Measurements from ENCODE around the gene SDCCAG8. TPM values are rescaled to one million over a fixed set of nuclear protein-coding genes. Genes with fewer than 3 reads are reported as not detected.

Gene SDCCAG8
- total RNA-seq, 1 experiment from 2014 or later: 10.0 TPM

GRCh38 chr1:243325305-243325890, 69.6 kb downstream of the SDCCAG8 start:
- no peak for DNase-seq
- H3K9ac ChIP-seq (ENCODE audit: extremely low read depth, insufficient read length, low read length): no peak overlapping the region
- no peak overlapping the region for H2BK15ac ChIP-seq (ENCODE audit: low read depth, low read length)
- no peaks in the 10 kb centered on the region for H3K27me3 ChIP-seq (ENCODE audit: insufficient read depth, low read length)
- no peak overlapping the region for H2BK12ac ChIP-seq (ENCODE audit: insufficient read length, low read depth, low read length)
- no peaks in the 10 kb centered on the region for H3K4me1 ChIP-seq (ENCODE audit: insufficient read depth, low read length)
- Mint-ChIP-seq H3K36me3 (ENCODE audit: insufficient read depth in 1 of 3, low read depth in 3 of 3) (no peaks in the 10 kb centered on the region), H3K27me3 (ENCODE audit: low read depth) (no peaks in the 10 kb centered on the region), H3K4me1 (peaks cover 4 to 5% of the 10 kb centered on the region in 2 experiments; a peak in 3 of 4 replicates), H3K27ac (no peak overlapping the region), H3K9me3 (no peaks in the 10 kb centered on the region), H3K4me3 (no peak overlapping the region)
- H2BK20ac ChIP-seq (ENCODE audit: low read depth, low read length, poor library complexity, severe bottlenecking): no peak overlapping the region
- no peak overlapping the region for H2AFZ ChIP-seq (ENCODE audit: low read length)
- H3K4ac ChIP-seq (ENCODE audit: low read depth, low read length): no peak overlapping the region
- no peak overlapping the region for H2BK120ac ChIP-seq (ENCODE audit: low read depth, low read length, poor library complexity, severe bottlenecking)
- no peaks in the 10 kb centered on the region for H4K20me1 ChIP-seq (ENCODE audit: control insufficient read depth, insufficient read depth, insufficient read length)
- H2AK5ac ChIP-seq (ENCODE audit: insufficient read length, low read length): no peak overlapping the region
- TF ChIP-seq CTCF (conservative IDR thresholded peaks at IDR 0.05): peak; percentile 91
- H3K4me2 ChIP-seq (ENCODE audit: insufficient read depth, insufficient read length, low read length): no peak overlapping the region
- H2BK5ac ChIP-seq (ENCODE audit: insufficient read length, low read length): no peak overlapping the region
- H3K14ac ChIP-seq (ENCODE audit: insufficient read depth, low read length): no peak overlapping the region
- H4K91ac ChIP-seq (ENCODE audit: insufficient read length, low read depth, low read length): no peak overlapping the region
- H3K18ac ChIP-seq (ENCODE audit: insufficient read length, low read depth, low read length): no peak overlapping the region
- no peak overlapping the region for H3K23ac ChIP-seq (ENCODE audit: insufficient read length, low read depth, low read length)
- H3K23me2 ChIP-seq (ENCODE audit: insufficient read length, low read depth, low read length, poor library complexity, severe bottlenecking): no peaks in the 10 kb centered on the region
- H4K5ac ChIP-seq (ENCODE audit: insufficient read length, low read depth, low read length): no peak overlapping the region
- no peak overlapping the region for H3K56ac ChIP-seq (ENCODE audit: insufficient read length, low read depth, low read length)
- H3K27ac ChIP-seq (ENCODE audit: insufficient read length, low read depth, low read length): no peak overlapping the region
- H3K79me1 ChIP-seq (ENCODE audit: insufficient read depth, low read depth, low read length, poor library complexity, severe bottlenecking): no peaks in the 10 kb centered on the region
- WGBS (ENCODE audit: extremely low coverage, insufficient read length, low lambda C conversion rate): no CpG with 5 or more reads among the region's 1 CpG
- no peaks in the 10 kb centered on the region for H3K9me3 ChIP-seq (ENCODE audit: control insufficient read depth, low read depth, low read length)
- H4K8ac ChIP-seq (replicated peaks; ENCODE audit: insufficient read length, low read depth, low read length): no peak overlapping the region
- no peaks in the 10 kb centered on the region for H3K79me2 ChIP-seq (ENCODE audit: insufficient read depth, low read length)
- H3T11ph ChIP-seq (ENCODE audit: low read length): no peak overlapping the region
